Retina (tissue), 1 donor: ENCODE data around the gene CDKN2D.
"Not testable (repeated sequence)": the region's sequence is repeated elsewhere in the genome, so short reads cannot be mapped to it uniquely, and the experiment has no call there.

ENCODE experiments used
- DNase-seq: peaks from one replicate; pipeline ENCODE4 v3.0.0-alpha.2; 2016

The CDKN2D gene

DNA sequence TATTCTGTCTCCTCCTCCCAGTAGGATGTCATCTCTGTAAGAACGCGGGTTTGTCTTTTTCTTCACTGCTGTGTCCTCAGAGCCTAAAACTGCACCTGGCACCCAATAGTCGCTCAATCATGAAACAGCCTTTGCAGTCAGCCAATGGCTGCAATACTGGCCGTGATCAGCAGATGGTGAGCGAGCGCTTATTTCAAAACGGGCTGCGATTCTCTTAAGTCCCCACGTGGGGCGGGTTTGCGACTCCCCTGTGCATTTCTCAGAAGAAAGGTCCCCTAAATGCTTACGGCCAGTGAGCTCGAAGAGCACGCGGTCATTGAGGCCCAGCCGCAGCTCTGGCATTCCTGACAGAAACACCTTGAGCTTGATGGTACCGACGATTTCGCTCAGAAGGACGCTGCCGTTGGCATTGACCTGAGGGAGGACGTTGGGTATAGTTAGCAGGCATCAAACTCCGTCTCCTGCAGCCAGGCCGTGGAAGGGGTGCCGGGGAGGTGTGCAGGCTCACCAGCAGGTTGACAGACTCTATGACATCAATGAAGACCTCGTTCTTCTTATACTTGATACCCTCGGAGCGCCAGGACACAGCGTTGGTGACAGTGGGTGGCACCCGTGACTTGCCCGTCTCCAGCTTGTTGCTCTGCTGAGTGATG is 12.3 kb upstream of the CDKN2D start:
- DNase-seq, result peak; percentile 89

DNA sequence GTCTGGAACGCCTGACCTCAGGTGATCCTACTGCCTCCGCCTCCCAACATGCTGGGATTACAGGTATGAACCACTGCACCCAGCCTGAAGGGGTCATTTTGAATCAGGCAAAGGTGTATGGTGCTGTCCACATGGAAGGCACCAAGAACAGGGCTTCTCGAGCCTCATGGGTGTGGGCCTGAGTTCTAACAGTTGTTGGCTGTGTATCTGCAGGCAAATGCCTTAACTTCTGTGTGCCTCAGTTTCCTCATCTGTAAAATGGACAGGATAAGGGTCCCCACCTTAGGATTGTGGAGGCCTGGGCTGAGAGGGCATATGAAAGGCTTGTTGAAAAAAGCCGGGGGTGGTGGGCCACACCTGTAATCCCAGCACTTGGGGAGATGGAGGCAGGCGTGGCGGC is 9.2 kb upstream of the CDKN2D start:
- DNase-seq, result no peak

GRCh38 chr19:10575011-10575716 is 6.4 kb upstream of the CDKN2D start:
- DNase-seq, result no peak

GRCh38 chr19:10574462-10574861 is 5.7 kb upstream of the CDKN2D start:
- no peak for DNase-seq

GRCh38 chr19:10573793-10574192 is 5.0 kb upstream of the CDKN2D start:
- not testable (repeated sequence) for DNase-seq

DNA sequence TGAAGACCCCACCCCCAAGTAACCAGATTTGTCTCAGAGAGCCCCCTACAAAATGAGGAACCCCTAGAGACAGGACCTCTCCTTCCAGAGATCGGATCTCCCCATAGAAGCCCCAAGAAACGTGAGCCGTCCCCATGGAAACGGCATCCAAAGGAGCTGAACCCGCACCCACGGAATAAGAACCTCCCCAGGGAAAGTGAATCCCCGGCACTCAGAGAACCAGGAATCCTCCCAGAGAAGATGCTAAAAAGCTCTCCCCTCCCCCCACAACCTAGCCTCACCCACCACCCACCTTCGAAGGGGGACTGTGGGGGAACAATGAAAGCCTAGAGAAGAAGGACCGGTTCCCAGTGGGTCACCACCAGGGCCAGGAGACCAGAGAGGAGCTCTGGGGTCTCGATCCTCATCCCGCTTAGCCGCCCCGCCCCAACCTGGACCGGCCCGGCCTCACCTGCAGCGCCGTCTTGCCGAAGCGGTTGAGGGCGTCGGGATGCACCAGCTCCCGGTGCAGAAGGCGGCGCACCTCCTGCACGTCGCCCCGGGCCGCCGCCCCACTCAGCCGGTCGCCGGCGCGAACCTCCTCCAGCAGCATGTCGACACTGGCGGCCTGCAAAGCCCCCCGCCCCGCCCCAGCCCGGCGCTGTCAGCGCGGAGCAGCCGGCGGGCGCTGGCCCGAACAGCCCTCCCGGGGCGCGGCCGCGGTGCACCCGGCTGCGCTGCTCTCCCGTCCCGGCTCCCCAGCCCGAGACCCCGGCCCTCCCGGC is 535 bp downstream of the CDKN2D start:
- peak; percentile 63 for DNase-seq

DNA sequence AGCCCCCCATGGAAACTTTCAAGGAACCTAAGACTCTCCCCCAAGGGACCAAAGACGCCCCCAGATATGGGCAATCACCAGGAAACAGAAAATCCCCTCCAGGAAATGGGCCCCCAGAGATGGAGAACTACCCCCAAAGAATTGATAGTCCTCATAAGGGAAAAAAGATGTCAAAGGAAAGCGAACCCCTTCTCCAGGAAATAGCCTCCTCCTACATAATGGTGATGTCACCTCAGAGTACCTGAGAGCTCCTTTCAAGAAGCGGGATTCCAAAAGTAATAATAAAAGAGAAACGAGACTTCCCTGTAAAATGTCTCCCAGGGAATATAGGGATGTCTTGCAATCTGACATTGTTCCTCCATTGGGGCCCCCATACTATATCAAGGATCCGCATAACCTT is 1.1 kb downstream of the CDKN2D start:
- DNase-seq, result no peak

GRCh38 chr19:10566658-10567410 is 1.9 kb downstream of the CDKN2D start:
- no peak for DNase-seq

DNA sequence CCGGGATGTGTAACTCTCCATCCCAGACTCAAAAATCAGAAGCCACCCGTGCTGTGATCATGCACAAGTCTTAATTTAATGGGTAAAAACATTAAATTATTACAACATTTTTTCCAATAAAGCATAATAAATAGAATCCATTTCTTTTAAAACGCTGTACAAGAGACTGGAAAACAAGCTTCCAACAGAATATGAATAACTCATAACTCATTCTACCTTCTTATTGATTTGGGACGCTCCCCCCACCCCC is 2.4 kb downstream of the CDKN2D start:
- no peak for DNase-seq

DNA sequence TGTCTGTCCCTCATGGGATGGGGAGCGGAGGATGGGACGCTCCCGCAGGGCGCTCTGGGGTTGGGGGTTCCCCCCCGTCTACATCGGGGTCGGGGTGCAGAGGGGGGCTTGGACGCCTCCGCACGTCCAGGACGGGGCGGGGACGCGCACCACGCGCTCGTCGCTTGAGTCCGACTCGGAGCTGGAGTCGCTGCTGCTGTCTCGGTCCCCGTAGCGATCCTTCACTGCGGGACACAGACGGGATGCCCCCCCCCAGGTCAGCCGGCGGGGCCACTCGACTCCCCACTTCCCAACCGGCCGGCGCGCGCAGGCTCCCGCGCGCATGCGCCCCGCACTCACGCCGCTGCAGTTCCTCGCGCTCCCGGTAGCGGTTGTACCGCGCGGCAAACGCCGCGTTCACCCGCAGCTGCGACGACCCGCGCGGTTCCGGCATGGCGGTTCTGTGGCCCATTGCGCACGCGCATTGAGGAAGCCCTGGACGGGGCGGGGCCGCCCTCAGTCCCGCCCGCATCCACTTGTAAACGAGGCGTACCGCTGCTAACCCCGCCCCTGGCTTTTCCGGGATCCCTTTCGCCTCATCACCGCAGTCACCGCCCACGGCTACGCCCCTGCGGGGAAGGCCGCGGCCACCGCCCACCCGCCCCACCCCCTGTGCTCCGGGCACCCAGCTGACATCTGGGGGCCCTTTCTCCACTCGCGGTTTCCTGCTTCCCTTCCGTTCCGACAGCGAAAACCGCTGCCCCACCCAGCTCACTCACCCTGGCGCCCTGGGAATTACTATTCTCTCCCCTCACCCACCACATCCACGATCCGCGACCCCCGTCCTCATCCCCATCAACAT is 3.0 kb downstream of the CDKN2D start, which contains the start of gene KRI1:
TSS of gene KRI1 (minus strand) at position 444 of the 841 bp plus-strand sequence. CDS start at position 433, 11 bp downstream.
- peak; percentile 96 for DNase-seq

DNA sequence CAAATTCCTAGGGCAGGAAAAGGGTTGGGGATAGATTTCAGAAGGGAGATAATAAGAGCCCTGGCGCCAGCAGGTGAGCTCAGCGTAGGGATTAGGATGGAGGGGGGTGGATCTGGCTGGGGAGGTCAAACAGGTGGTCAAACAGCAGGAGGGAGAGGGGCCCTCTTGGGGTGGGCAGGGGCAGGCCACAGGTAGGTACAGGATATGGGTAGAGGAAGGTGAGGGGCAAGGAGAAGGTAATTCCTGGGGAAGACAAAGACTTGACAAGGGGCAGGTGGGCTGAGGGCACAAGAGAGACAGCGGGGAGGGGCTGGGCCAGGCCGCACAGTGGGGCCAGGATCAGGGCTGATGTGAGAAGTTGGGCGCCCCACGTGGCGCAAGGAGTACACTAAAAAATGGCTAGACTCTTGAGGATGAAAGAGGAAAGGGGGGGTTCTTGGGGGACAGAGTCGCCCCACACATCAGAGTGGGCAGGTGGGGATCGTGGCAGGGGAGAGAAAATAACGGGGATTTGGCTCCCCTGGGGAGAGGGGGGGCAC is 3.7 kb downstream of the CDKN2D start:
- peak; percentile 52 for DNase-seq

GRCh38 chr19:10562609-10563008 is 6.2 kb downstream of the CDKN2D start:
- no peak for DNase-seq

- no peak for DNase-seq
Measured at GRCh38 chr19:10560154-10560553, 8.6 kb downstream of the CDKN2D start.

GRCh38 chr19:10557603-10558197 is 11.1 kb downstream of the CDKN2D start:
- no peak for DNase-seq

DNA sequence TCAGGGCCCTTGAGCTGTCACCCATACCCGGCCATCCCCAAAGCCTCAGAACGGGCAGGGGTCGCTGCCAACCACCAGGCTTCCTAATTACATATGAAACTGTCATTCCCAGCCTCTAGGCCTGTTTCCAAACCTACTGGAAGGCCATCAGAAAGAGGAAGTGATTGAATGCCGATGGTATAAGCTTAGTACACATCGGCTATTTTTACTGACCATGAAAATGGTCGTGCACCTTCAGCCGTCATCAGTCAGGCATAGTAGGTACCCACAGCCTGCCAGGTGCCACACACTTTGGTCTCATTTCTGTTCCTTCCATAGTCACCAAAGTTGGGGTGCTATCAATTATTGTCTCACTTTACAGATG is 13.2 kb downstream of the CDKN2D start:
- DNase-seq, result no peak

DNA sequence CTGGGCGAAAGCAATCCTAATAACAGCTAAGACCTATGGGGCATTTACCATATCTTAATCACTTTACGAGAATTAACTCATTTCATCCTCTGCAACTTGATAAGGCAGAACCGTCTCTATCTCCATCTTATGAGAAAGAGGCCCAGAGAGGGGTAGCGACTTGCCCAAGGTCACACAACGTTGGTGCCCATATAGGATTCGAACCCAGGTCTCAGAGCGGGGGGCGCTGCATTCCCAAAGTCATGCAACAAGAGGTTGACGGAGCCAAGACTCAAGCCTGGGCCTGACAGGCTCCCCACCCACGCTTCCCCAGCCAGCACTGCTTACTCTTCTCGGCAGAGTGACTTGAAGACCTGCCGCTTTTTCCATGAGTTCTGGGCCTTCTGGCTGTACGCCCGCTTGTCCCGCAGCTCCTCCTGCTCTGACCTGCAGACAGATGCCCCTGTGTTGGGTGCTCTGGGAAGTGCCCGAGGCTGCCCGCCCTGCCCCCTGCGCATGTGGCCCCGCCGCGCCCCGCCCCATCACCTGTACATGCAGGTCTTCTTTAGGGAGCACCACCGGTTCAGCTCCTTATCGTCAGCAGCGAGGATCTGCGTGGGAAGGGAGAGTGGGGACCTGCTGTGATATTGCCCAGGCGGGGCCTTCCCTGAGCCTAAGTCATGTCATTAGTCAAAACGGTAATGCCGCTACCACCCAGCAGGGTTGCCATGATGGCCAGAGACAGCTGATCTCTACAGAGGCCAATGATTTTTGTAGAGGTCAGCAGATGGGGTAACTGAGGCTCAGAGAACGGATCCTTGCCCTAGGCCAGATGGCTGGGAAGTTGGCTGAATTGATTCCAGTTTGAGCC is 13.8 kb downstream of the CDKN2D start:
- DNase-seq, result no peak

GRCh38 chr19:10553943-10554381 is 14.8 kb downstream of the CDKN2D start:
- no peak for DNase-seq

DNA sequence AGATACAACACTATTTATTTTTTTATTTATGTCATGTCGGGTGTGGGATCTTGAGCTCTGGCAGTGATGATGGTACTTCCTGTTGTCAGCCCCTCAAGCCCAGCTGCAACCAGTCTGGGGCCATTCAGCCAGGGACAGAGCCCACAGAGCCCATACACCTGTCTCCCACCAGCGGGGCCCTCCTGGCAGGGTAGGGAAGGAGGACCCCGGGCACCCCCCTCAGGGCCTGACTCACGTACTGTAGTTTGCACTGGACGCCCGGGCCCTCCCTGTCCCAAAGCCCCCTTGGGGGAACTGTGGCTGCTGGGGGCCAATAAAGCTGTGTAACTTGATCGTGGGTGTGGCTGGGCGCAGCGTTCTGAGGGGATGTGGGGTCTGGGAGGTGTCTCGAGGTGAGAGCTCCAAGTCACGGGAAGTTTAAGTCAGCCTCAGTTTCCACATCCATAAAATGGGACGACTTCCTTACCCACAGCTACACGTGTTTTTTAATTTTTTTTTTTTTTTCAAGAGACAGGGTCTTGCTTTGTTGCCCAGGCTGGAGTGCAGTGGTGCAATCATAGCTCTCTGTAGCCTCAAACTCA is 15.6 kb downstream of the CDKN2D start:
- DNase-seq, result no peak

DNA sequence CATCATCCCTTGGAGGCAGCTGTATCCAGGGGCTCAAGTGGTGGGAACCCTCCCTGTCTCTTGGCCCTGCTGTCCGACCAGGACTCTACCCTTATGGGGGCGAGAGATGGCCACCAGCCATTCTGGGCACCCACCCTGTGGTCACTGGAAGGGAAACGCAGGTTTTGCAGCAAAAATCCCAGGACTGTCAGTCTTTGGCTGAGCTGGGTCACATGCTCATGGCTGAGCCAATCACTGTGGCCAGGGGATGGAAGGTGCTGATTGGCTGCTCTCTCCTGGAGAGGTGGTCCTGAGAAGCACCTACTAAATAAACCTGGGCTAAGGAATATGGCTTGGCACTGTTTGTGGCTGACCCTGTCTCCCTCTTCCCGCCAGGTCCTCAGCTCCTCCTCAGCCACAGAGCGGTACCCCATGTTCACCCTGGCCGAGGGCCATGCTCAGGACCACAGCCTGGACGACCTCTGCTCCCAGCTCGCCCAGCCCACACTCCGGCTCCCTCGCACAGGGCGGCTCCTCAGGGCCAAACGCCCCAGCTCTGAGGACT is 16.2 kb downstream of the CDKN2D start:
- DNase-seq, result no peak

- DNase-seq, result no peak
Measured at GRCh38 chr19:10551698-10552301, 17.0 kb downstream of the CDKN2D start.
